ENCODE measurements around the gene WDR91. TPM values are rescaled to one million over a fixed set of nuclear protein-coding genes. Genes with fewer than 3 reads are reported as not detected.
"Not testable (repeated sequence)": the region's sequence is repeated elsewhere in the genome, so short reads cannot be mapped to it uniquely, and the experiment has no call there.

WDR91 gene
- total RNA-seq, 1 donor from 2014 or later, result 27.1 TPM

GRCh38 chr7:135175931-135176330, 35.4 kb downstream of the WDR91 start:
- TF ChIP-seq, protein P1, sequence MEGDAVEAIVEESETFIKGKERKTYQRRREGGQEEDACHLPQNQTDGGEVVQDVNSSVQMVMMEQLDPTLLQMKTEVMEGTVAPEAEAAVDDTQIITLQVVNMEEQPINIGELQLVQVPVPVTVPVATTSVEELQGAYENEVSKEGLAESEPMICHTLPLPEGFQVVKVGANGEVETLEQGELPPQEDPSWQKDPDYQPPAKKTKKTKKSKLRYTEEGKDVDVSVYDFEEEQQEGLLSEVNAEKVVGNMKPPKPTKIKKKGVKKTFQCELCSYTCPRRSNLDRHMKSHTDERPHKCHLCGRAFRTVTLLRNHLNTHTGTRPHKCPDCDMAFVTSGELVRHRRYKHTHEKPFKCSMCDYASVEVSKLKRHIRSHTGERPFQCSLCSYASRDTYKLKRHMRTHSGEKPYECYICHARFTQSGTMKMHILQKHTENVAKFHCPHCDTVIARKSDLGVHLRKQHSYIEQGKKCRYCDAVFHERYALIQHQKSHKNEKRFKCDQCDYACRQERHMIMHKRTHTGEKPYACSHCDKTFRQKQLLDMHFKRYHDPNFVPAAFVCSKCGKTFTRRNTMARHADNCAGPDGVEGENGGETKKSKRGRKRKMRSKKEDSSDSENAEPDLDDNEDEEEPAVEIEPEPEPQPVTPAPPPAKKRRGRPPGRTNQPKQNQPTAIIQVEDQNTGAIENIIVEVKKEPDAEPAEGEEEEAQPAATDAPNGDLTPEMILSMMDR (IDR thresholded peaks at IDR 0.05), result no peak
- H3K4me3 ChIP-seq, result no peak overlapping the region
- H3K27ac ChIP-seq, result no peak overlapping the region
- no peaks in the 10 kb centered on the region for H3K27me3 ChIP-seq (ENCODE audit: low read depth)
- H3K4me1 ChIP-seq, result peaks cover 5% of the 10 kb centered on the region
- H3K36me3 ChIP-seq, result peaks cover 10% of the 10 kb centered on the region
- intact Hi-C loops (cut with DNase I), result no loop called here
- H3K9me3 ChIP-seq, result peaks cover 16% of the 10 kb centered on the region
- ATAC-seq, result no peak
- no peak for DNase-seq

- peaks cover 6% of the 10 kb centered on the region for H3K9me3 ChIP-seq
- intact Hi-C loops (cut with DNase I), result no loop called here
- peaks cover 7% of the 10 kb centered on the region for H3K36me3 ChIP-seq
- ATAC-seq, result no peak
- peaks cover 5% of the 10 kb centered on the region for H3K4me1 ChIP-seq
- H3K27me3 ChIP-seq (ENCODE audit: low read depth), result no peaks in the 10 kb centered on the region
- H3K4me3 ChIP-seq, result no peak overlapping the region
- TF ChIP-seq, protein P1 (IDR thresholded peaks at IDR 0.05), result no peak
- DNase-seq, result no peak
- H3K27ac ChIP-seq, result no peak overlapping the region
Observed at GRCh38 chr7:135174941-135175340, 36.4 kb downstream of the WDR91 start.

GRCh38 chr7:135173916-135174315, 37.4 kb downstream of the WDR91 start:
- DNase-seq; intact Hi-C loops (cut with DNase I): not testable (repeated sequence)

GRCh38 chr7:135171581-135172291, 39.6 kb downstream of the WDR91 start:
- H3K4me1 ChIP-seq, result peaks cover 36% of the 10 kb centered on the region
- peaks cover 21% of the 10 kb centered on the region for H3K36me3 ChIP-seq
- H3K27me3 ChIP-seq (ENCODE audit: low read depth); H3K9me3 ChIP-seq; DNase-seq; intact Hi-C loops (cut with DNase I); ATAC-seq: not testable (repeated sequence)
- H3K27ac ChIP-seq, result peak overlapping the region; percentile 94
- peak overlapping the region; percentile 77 for H3K4me3 ChIP-seq

More at GRCh38 chr7:135173916-135174315, 37.4 kb downstream of the WDR91 start:
- not testable (repeated sequence) for ATAC-seq; H3K27me3 ChIP-seq (ENCODE audit: low read depth); H3K9me3 ChIP-seq; H3K27ac ChIP-seq; H3K36me3 ChIP-seq; H3K4me3 ChIP-seq
- peaks cover 15% of the 10 kb centered on the region for H3K4me1 ChIP-seq

DNA sequence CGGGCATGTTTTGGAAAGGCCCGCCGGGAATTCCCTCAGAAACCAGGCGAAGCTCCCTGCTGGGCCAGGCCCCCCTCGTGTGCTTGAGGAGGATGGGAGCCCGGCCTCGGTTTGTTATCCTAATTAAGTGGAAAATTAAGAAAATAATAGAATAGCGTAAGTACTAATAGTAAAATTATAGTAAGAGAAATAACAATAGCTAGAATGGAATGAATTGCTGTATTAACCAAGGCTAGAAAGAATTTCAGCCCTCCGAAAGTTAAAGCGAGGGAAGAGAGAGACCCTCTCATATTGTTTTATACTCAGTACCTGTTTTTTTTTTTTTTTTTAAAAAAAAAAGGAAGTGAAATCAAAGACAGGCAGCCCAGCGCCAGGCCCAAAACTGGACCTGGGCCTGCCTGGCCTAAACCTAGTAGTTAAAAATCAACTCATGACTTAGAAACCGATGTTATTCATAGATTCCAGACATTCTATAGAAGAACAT, 40.3 kb downstream of the WDR91 start:
- intact Hi-C loops (cut with DNase I); DNase-seq; H3K9me3 ChIP-seq; ATAC-seq; H3K27me3 ChIP-seq (ENCODE audit: low read depth): not testable (repeated sequence)
- Histone ChIP-seq H3K36me3 (peaks cover 26% of the 10 kb centered on the region), H3K4me1 (peaks cover 40% of the 10 kb centered on the region), H3K4me3 (peak overlapping the region; percentile 77), H3K27ac (peak overlapping the region; percentile 94)

- peak; percentile 96 to 97 for ATAC-seq
- no peaks in the 10 kb centered on the region for H3K9me3 ChIP-seq
- no peaks in the 10 kb centered on the region for H3K27me3 ChIP-seq (ENCODE audit: low read depth)
- H3K27ac ChIP-seq, result peak within 1 kb of the TSS; percentile 94
- H3K36me3 ChIP-seq, result peaks cover 29% of the 10 kb centered on the region
- H3K4me1 ChIP-seq, result peaks cover 46% of the 10 kb centered on the region
- TF ChIP-seq, protein P1 (IDR thresholded peaks at IDR 0.05), result peak; percentile 62
- intact Hi-C loops (cut with DNase I), result no loop called here
- DNase-seq, result peak; percentile 98
- peak within 1 kb of the TSS; percentile 77 for H3K4me3 ChIP-seq
Observed at GRCh38 chr7:135170274-135170997, 40.9 kb downstream of the WDR91 start, which contains the start of gene CYREN. Gene CYREN (minus strand): TSS chr7:135170707. CDS start chr7:135168922, 1,785 bp downstream.

DNA sequence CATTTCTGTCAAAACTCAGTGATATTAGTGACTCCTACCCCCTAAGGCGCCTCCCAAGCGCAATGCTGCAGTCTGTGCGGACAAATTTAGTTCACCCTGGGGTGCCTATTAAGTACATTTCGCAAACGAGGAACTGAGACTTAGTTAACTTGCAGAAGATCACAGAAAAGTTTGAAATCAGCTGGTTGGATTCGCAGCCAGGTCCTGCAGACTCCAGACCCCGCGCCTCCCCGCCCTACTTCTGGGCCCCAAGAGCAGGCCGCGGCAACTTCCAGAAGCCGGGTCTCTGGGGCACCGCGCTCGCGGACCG, 41.4 kb downstream of the WDR91 start:
- Histone ChIP-seq H3K36me3 (peaks cover 35% of the 10 kb centered on the region), H3K4me1 (peaks cover 50% of the 10 kb centered on the region), H3K27ac (peak overlapping the region; percentile 94), H3K4me3 (peak overlapping the region; percentile 77), H3K27me3 (ENCODE audit: low read depth) (no peaks in the 10 kb centered on the region), H3K9me3 (no peaks in the 10 kb centered on the region)
- ATAC-seq, result no peak
- TF ChIP-seq, protein P1 (IDR thresholded peaks at IDR 0.05), result no peak
- intact Hi-C loops (cut with DNase I), result no loop called here
- DNase-seq, result no peak
